ENCODE results near the gene CHRM4. TPM values are rescaled to one million over a fixed set of nuclear protein-coding genes. Genes with fewer than 3 reads are reported as not detected.

The CHRM4 gene
- total and polyA plus RNA-seq, 2 of the 13 experiments (the other 11 are each of a cell fraction or from before 2014, with no cell fraction given): 0.13 to 0.21 TPM

DNA sequence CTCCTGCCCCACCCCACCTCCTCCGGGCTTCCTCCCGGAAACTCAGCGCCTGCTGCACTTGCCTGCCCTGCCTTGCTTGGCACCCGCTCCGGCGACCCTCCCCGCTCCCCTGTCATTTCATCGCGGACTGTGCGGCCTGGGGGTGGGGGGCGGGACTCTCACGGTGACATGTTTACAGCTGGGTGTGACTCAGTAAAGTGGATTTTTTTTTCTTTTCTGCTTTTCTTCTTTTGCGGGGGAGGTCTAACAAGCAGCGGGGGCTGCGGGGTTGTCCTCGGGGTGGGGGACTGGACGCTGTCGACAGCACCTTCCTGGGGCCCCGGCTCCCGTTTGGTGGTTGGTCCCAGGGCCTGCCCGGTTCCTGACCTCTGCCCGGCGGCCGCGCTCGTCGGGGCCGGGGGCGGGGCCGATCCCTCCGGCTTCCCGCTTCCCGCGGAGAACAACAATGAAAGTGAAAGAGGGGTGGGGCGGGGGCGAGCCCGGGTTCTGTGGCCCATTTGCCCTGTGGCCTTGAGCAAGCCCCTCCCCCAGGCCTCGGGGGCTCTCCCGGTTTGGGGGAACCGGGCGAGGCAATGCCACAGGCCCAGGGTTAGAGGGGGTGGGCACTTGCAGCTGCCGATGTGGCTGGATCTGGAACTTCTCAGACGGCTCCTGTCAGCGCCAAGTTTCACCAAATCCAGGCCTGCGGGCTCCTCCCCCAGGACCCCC lies 11.1 kb downstream of the CHRM4 start (continued):
- TF ChIP-seq, protein P1, sequence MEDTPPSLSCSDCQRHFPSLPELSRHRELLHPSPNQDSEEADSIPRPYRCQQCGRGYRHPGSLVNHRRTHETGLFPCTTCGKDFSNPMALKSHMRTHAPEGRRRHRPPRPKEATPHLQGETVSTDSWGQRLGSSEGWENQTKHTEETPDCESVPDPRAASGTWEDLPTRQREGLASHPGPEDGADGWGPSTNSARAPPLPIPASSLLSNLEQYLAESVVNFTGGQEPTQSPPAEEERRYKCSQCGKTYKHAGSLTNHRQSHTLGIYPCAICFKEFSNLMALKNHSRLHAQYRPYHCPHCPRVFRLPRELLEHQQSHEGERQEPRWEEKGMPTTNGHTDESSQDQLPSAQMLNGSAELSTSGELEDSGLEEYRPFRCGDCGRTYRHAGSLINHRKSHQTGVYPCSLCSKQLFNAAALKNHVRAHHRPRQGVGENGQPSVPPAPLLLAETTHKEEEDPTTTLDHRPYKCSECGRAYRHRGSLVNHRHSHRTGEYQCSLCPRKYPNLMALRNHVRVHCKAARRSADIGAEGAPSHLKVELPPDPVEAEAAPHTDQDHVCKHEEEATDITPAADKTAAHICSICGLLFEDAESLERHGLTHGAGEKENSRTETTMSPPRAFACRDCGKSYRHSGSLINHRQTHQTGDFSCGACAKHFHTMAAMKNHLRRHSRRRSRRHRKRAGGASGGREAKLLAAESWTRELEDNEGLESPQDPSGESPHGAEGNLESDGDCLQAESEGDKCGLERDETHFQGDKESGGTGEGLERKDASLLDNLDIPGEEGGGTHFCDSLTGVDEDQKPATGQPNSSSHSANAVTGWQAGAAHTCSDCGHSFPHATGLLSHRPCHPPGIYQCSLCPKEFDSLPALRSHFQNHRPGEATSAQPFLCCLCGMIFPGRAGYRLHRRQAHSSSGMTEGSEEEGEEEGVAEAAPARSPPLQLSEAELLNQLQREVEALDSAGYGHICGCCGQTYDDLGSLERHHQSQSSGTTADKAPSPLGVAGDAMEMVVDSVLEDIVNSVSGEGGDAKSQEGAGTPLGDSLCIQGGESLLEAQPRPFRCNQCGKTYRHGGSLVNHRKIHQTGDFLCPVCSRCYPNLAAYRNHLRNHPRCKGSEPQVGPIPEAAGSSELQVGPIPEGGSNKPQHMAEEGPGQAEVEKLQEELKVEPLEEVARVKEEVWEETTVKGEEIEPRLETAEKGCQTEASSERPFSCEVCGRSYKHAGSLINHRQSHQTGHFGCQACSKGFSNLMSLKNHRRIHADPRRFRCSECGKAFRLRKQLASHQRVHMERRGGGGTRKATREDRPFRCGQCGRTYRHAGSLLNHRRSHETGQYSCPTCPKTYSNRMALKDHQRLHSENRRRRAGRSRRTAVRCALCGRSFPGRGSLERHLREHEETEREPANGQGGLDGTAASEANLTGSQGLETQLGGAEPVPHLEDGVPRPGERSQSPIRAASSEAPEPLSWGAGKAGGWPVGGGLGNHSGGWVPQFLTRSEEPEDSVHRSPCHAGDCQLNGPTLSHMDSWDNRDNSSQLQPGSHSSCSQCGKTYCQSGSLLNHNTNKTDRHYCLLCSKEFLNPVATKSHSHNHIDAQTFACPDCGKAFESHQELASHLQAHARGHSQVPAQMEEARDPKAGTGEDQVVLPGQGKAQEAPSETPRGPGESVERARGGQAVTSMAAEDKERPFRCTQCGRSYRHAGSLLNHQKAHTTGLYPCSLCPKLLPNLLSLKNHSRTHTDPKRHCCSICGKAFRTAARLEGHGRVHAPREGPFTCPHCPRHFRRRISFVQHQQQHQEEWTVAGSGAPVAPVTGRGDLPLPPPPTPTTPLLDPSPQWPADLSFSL (CRISPR knock-in tag; IDR thresholded peaks at IDR 0.05): no peak
- TF ChIP-seq CTCF (CRISPR knock-in tag; IDR thresholded peaks at IDR 0.05): no peak
- TF ChIP-seq THYN1 (CRISPR knock-in tag; IDR thresholded peaks at IDR 0.05; ENCODE audit: borderline replicate concordance, low read depth): no peak
- TF ChIP-seq, protein P2, sequence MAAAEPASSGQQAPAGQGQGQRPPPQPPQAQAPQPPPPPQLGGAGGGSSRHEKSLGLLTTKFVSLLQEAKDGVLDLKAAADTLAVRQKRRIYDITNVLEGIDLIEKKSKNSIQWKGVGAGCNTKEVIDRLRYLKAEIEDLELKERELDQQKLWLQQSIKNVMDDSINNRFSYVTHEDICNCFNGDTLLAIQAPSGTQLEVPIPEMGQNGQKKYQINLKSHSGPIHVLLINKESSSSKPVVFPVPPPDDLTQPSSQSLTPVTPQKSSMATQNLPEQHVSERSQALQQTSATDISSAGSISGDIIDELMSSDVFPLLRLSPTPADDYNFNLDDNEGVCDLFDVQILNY (CRISPR knock-in tag; conservative IDR thresholded peaks at IDR 0.05): no peak
- TF ChIP-seq JUN (CRISPR knock-in tag; IDR thresholded peaks at IDR 0.05): no peak
- no peak for TF ChIP-seq POLR2AphosphoS2 (IDR thresholded peaks at IDR 0.05; ENCODE audit: low read depth, low read length)
- TF ChIP-seq ZNF781 (CRISPR knock-in tag; IDR thresholded peaks at IDR 0.05; ENCODE audit: borderline replicate concordance, not compliant biosample characterization): no peak
- no peak for TF ChIP-seq KDM1A (CRISPR knock-in tag; IDR thresholded peaks at IDR 0.05)
- TF ChIP-seq MTF2 (CRISPR knock-in tag; IDR thresholded peaks at IDR 0.05; ENCODE audit: borderline replicate concordance): no peak
- no peak for TF ChIP-seq GTF2F1 (IDR thresholded peaks at IDR 0.05; ENCODE audit: low read length)
- TF ChIP-seq ZBTB33 (CRISPR knock-in tag; IDR thresholded peaks at IDR 0.05): no peak
- TF ChIP-seq ESRRA (CRISPR knock-in tag; IDR thresholded peaks at IDR 0.05; ENCODE audit: low read depth): no peak
- TF ChIP-seq ATF7-NPFF (CRISPR knock-in tag; IDR thresholded peaks at IDR 0.05; ENCODE audit: low read depth): peak; percentile 74
- TF ChIP-seq, protein P3, sequence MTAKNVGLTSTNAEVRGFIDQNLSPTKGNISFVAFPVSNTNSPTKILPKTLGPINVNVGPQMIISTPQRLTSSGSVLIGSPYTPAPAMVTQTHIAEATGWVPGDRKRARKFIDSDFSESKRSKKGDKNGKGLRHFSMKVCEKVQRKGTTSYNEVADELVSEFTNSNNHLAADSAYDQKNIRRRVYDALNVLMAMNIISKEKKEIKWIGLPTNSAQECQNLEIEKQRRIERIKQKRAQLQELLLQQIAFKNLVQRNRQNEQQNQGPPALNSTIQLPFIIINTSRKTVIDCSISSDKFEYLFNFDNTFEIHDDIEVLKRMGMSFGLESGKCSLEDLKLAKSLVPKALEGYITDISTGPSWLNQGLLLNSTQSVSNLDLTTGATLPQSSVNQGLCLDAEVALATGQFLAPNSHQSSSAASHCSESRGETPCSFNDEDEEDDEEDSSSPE (CRISPR knock-in tag; IDR thresholded peaks at IDR 0.05): peak; percentile 52; the same call in 1 of the 2 replicates
- no peak for TF ChIP-seq ATF1 (CRISPR knock-in tag; IDR thresholded peaks at IDR 0.05)
